ENCODE data around the gene PPARD. TPM values are rescaled to one million over a fixed set of nuclear protein-coding genes. Genes with fewer than 3 reads are reported as not detected.

The PPARD gene
- polyA plus RNA-seq, 1 experiment, result 26.9 TPM

GRCh38 chr6:35343835-35344550 is 1.6 kb downstream of the PPARD start:
- Histone ChIP-seq H3K27me3 (ENCODE audit: control insufficient read depth, insufficient read depth, low read length) (peaks cover 1% of the 10 kb centered on the region), H3K4me3 (ENCODE audit: low read depth, low read length) (peak overlapping the region; percentile 71), H3K27ac (ENCODE audit: low read depth, low read length) (peak overlapping the region; percentile 31), H3K9me3 (ENCODE audit: control insufficient read depth, insufficient read depth, low read length) (no peaks in the 10 kb centered on the region)
- ChIA-PET CTCF (interaction anchor here (2.4 to 6.6 kb wide), 4 partner anchors 71 to 123 kb away, joined by 11 to 201 read pairs (median 35); partner anchors contain the start of genes FANCE and RPL10A), POLR2A (interaction anchor here (1.1 to 2.5 kb wide), 2 partner anchors 71 to 85 kb away, joined by 3 to 16 read pairs; partner anchors contain the start of gene ZNF76)
- TF ChIP-seq CTCF (IDR thresholded peaks at IDR 0.05; ENCODE audit: low read depth, low read length), result no peak
- DNase-seq (ENCODE audit: low read depth, low spot score), result no peak

- no peak overlapping the region for H3K27ac ChIP-seq (ENCODE audit: low read depth, low read length)
- DNase-seq (ENCODE audit: low read depth, low spot score), result no peak
- H3K27me3 ChIP-seq (ENCODE audit: control insufficient read depth, insufficient read depth, low read length), result no peaks in the 10 kb centered on the region
- ChIA-PET POLR2A (no interaction called here), CTCF (interaction anchor here (0.7 to 2.5 kb wide), 3 partner anchors 10 to 63 kb away, joined by 3 to 16 read pairs (median 8); partner anchors contain the start of gene PPARD)
- H3K4me3 ChIP-seq (ENCODE audit: low read depth, low read length), result no peak overlapping the region
- TF ChIP-seq CTCF (IDR thresholded peaks at IDR 0.05; ENCODE audit: low read depth, low read length), result no peak
- no peaks in the 10 kb centered on the region for H3K9me3 ChIP-seq (ENCODE audit: control insufficient read depth, insufficient read depth, low read length)
Measured at GRCh38 chr6:35351422-35351821, 9.1 kb downstream of the PPARD start.

- DNase-seq (ENCODE audit: low read depth, low spot score), result no peak
- Histone ChIP-seq H3K27ac (ENCODE audit: low read depth, low read length) (no peak overlapping the region), H3K4me3 (ENCODE audit: low read depth, low read length) (no peak overlapping the region), H3K9me3 (ENCODE audit: control insufficient read depth, insufficient read depth, low read length) (no peaks in the 10 kb centered on the region), H3K27me3 (ENCODE audit: control insufficient read depth, insufficient read depth, low read length) (no peaks in the 10 kb centered on the region)
- ChIA-PET CTCF (interaction anchor here (0.6 to 2.5 kb wide), 2 partner anchors 11 to 28 kb away, joined by 6 to 16 read pairs; partner anchors contain the start of gene PPARD), POLR2A (no interaction called here)
- no peak for TF ChIP-seq CTCF (IDR thresholded peaks at IDR 0.05; ENCODE audit: low read depth, low read length)
Measured at GRCh38 chr6:35352735-35353134, 10.4 kb downstream of the PPARD start.

- H3K27me3 ChIP-seq (ENCODE audit: control insufficient read depth, insufficient read depth, low read length), result no peaks in the 10 kb centered on the region
- no peak overlapping the region for H3K27ac ChIP-seq (ENCODE audit: low read depth, low read length)
- ChIA-PET CTCF (interaction anchor here (0.6 to 1.6 kb wide), 2 partner anchors 12 to 94 kb away, joined by 3 to 6 read pairs; partner anchors contain the start of gene PPARD), POLR2A (no interaction called here)
- no peak for DNase-seq (ENCODE audit: low read depth, low spot score)
- TF ChIP-seq CTCF (IDR thresholded peaks at IDR 0.05; ENCODE audit: low read depth, low read length), result no peak
- H3K4me3 ChIP-seq (ENCODE audit: low read depth, low read length), result no peak overlapping the region
- H3K9me3 ChIP-seq (ENCODE audit: control insufficient read depth, insufficient read depth, low read length), result no peaks in the 10 kb centered on the region
Measured at GRCh38 chr6:35354361-35355135, 12.2 kb downstream of the PPARD start.
